MCF 10A (cell line): ENCODE measurements around the gene SDK2. TPM values are rescaled to one million over a fixed set of nuclear protein-coding genes. Genes with fewer than 3 reads are reported as not detected.

Experiments
- BruUV-seq: library from RNA; stranded (reverse); fragments of 400-500 nt; replicated peaks from 2 replicates; lab custom pipeline; 2021; lab: Mats Ljungman, UMichigan
- CTCF ChIA-PET: fragments of 300-600 bp; sonication (Branson Sonifier 250); formaldehyde crosslinking; extraction: SDS; loops from one replicate; lab custom pipeline; 2021; ENCODE audit warnings: antibody characterized with exemption, inconsistent platforms; lab: Yijun Ruan, JAX
- POLR2A ChIA-PET: fragments of 300-600, 350-650 bp; sonication (Branson Sonifier 250); formaldehyde crosslinking; extraction: SDS; loops from one replicate; lab custom pipeline; 2020; ENCODE audit warnings: antibody characterized with exemption, inconsistent platforms; lab: Yijun Ruan, JAX
- DNase-seq: peaks from one replicate; pipeline ENCODE4 v3.0.0-alpha.2; 2018; ENCODE audit not compliant: unreplicated experiment
- H3K27ac Mint-ChIP-seq: one replicate; pipeline ENCODE4 v1.8.0; 2022; ENCODE audit warnings: mild to moderate bottlenecking, low read depth, mixed read lengths; ENCODE audit not compliant: unreplicated experiment
- H3K27me3 Mint-ChIP-seq: one replicate; pipeline ENCODE4 v1.8.0; 2022; ENCODE audit warnings: mixed read lengths; ENCODE audit not compliant: insufficient read depth, unreplicated experiment
- H3K36me3 Mint-ChIP-seq: one replicate; pipeline ENCODE4 v1.8.0; 2022; ENCODE audit warnings: mild to moderate bottlenecking, moderate library complexity, mixed read lengths; ENCODE audit not compliant: insufficient read depth, unreplicated experiment
- H3K4me1 Mint-ChIP-seq: one replicate; pipeline ENCODE4 v1.8.0; 2022; ENCODE audit warnings: mixed read lengths; ENCODE audit not compliant: insufficient read depth, unreplicated experiment
- H3K4me3 Mint-ChIP-seq: one replicate; pipeline ENCODE4 v1.8.0; 2022; ENCODE audit warnings: mild to moderate bottlenecking, moderate library complexity, mixed read lengths; ENCODE audit not compliant: unreplicated experiment
- H3K9me3 Mint-ChIP-seq: one replicate; pipeline ENCODE4 v1.8.0; 2022; ENCODE audit warnings: mixed read lengths; ENCODE audit not compliant: unreplicated experiment
- CTCF ChIP-seq: fragments of 200-600 bp; IDR thresholded peaks from one replicate; pipeline ENCODE4 v1.8.0; 2022; ENCODE audit warnings: antibody characterized with exemption, mild to moderate bottlenecking; ENCODE audit not compliant: unreplicated experiment
- intact Hi-C: fragments of 100-400 bp; cut with micrococcal nuclease; formaldehyde crosslinking; loops from 2 replicates; pipeline ENCODE4 v1.14.1; 2022
- total RNA-seq: library from RNA; stranded (reverse); gene quantifications from 2 replicates; pipeline ENCODE4 v1.2.3, GENCODE V29; 2022

The SDK2 gene
- total RNA-seq, 1 experiment from 2014 or later: not detected

- CTCF ChIA-PET: interaction anchor here (0.7 kb wide), 1 partner anchor 370 kb away, joined by 3 read pairs; no protein-coding TSS in a partner anchor
- no peak overlapping the region for H3K27ac Mint-ChIP-seq
- no peak for TF ChIP-seq CTCF
- no peak overlapping the region for H3K4me3 Mint-ChIP-seq
- no peaks in the 10 kb centered on the region for H3K36me3 Mint-ChIP-seq
- peaks cover 48% of the 10 kb centered on the region for H3K27me3 Mint-ChIP-seq
- H3K4me1 Mint-ChIP-seq: no peaks in the 10 kb centered on the region
- intact Hi-C loops: no loop called here
- DNase-seq: no peak
- BruUV-seq: no TSS peak
- H3K9me3 Mint-ChIP-seq: no peaks in the 10 kb centered on the region
- POLR2A ChIA-PET: no interaction called here
Measured at GRCh38 chr17:73641826-73642600, 2.2 kb downstream of the SDK2 start.

GRCh38 chr17:73640691-73641090 lies 3.6 kb downstream of the SDK2 start:
- H3K36me3 Mint-ChIP-seq: no peaks in the 10 kb centered on the region
- no peak for DNase-seq
- no peaks in the 10 kb centered on the region for H3K9me3 Mint-ChIP-seq
- no peak for TF ChIP-seq CTCF
- BruUV-seq: no TSS peak
- no peak overlapping the region for H3K27ac Mint-ChIP-seq
- ChIA-PET CTCF (interaction anchor here (0.5 to 0.6 kb wide), 3 partner anchors 355 to 994 kb away, joined by 3 to 5 read pairs (median 4); partner anchors contain the start of gene RPL38), POLR2A (interaction anchor here (0.7 kb wide), 1 partner anchor 18 kb away, joined by 3 read pairs; no protein-coding TSS in a partner anchor)
- intact Hi-C loops: no loop called here
- no peak overlapping the region for H3K4me3 Mint-ChIP-seq
- no peaks in the 10 kb centered on the region for H3K4me1 Mint-ChIP-seq
- H3K27me3 Mint-ChIP-seq: peaks cover 40% of the 10 kb centered on the region

GRCh38 chr17:73639932-73640331 lies 4.3 kb downstream of the SDK2 start:
- Mint-ChIP-seq H3K4me1 (no peaks in the 10 kb centered on the region), H3K9me3 (no peaks in the 10 kb centered on the region), H3K4me3 (no peak overlapping the region), H3K27me3 (peaks cover 44% of the 10 kb centered on the region), H3K36me3 (no peaks in the 10 kb centered on the region), H3K27ac (no peak overlapping the region)
- DNase-seq: no peak
- ChIA-PET POLR2A (no interaction called here), CTCF (interaction anchor here (0.7 kb wide), 1 partner anchor 708 kb away, joined by 3 read pairs; no protein-coding TSS in a partner anchor)
- intact Hi-C loops: no loop called here
- BruUV-seq: no TSS peak
- TF ChIP-seq CTCF: no peak

- BruUV-seq: no TSS peak
- Mint-ChIP-seq H3K4me1 (no peaks in the 10 kb centered on the region), H3K4me3 (no peak overlapping the region), H3K9me3 (no peaks in the 10 kb centered on the region), H3K27ac (no peak overlapping the region), H3K36me3 (no peaks in the 10 kb centered on the region), H3K27me3 (peaks cover 42% of the 10 kb centered on the region)
- ChIA-PET POLR2A (no interaction called here), CTCF (interaction anchor here (0.7 kb wide), 1 partner anchor 707 kb away, joined by 3 read pairs; no protein-coding TSS in a partner anchor)
- no peak for TF ChIP-seq CTCF
- intact Hi-C loops: no loop called here
- DNase-seq: no peak
Measured at GRCh38 chr17:73639322-73639721, 4.9 kb downstream of the SDK2 start.
